WTC11 (cell line): ENCODE data around the gene DCAF17. TPM values are rescaled to one million over a fixed set of nuclear protein-coding genes. Genes with fewer than 3 reads are reported as not detected.

Source experiments
- ATAC-seq: fragments of 200-7000 bp; cut with Tn5 transposase; 2 replicates; pipeline ENCODE4 v1.10.0; 2021; ENCODE audit warnings: mild to moderate bottlenecking, moderate library complexity
- CTCF ChIA-PET: fragments of 300-600 bp; sonication (Branson Sonifier 250); formaldehyde crosslinking; loops from one replicate; lab custom pipeline; 2021; ENCODE audit warnings: antibody characterized with exemption; lab: Charles Lee
- POLR2A ChIA-PET: fragments of 350-600 bp; sonication (Branson Sonifier 250); formaldehyde crosslinking; loops from one replicate; lab custom pipeline; 2021; ENCODE audit warnings: antibody characterized with exemption; lab: Charles Lee
- DNase-seq: peaks from one replicate; pipeline ENCODE4 v3.0.0; 2021; ENCODE audit warnings: low spot score
- H3K27ac Mint-ChIP-seq: 2 replicates; pipeline ENCODE4 v1.8.0; 2021; ENCODE audit warnings: mixed read lengths
- H3K27me3 Mint-ChIP-seq: 2 replicates; pipeline ENCODE4 v1.8.0; 2021; ENCODE audit warnings: low read depth, mild to moderate bottlenecking, moderate library complexity, mixed read lengths
- H3K36me3 Mint-ChIP-seq: 2 replicates; pipeline ENCODE4 v1.8.0; 2021; ENCODE audit warnings: mixed read lengths
- H3K4me1 Mint-ChIP-seq: 2 replicates; pipeline ENCODE4 v1.8.0; 2022; ENCODE audit warnings: mixed read lengths
- H3K4me3 Mint-ChIP-seq: 2 replicates; pipeline ENCODE4 v1.8.0; 2021; ENCODE audit warnings: mild to moderate bottlenecking, moderate library complexity, mixed read lengths
- H3K9me3 Mint-ChIP-seq: 2 replicates; pipeline ENCODE4 v1.8.0; 2021; ENCODE audit warnings: mixed read lengths
- ATF2 ChIP-seq: sonication (generic); formaldehyde crosslinking; IDR thresholded peaks from 2 replicates; pipeline ENCODE4 v1.8.1; 2022; ENCODE audit warnings: low read depth, missing genetic modification reagents, borderline replicate concordance
- CREM ChIP-seq: sonication (generic); formaldehyde crosslinking; IDR thresholded peaks from 2 replicates; pipeline ENCODE4 v1.8.1; 2022; ENCODE audit warnings: mild to moderate bottlenecking, missing genetic modification reagents, moderate library complexity
- CTCF ChIP-seq: fragments of 200-600 bp; IDR thresholded peaks from 2 replicates; pipeline ENCODE4 v1.8.0; 2022; ENCODE audit warnings: antibody characterized with exemption
- E2F4 ChIP-seq: sonication (generic); formaldehyde crosslinking; IDR thresholded peaks from 2 replicates; pipeline ENCODE4 v1.8.1; 2022; ENCODE audit warnings: low read depth, mild to moderate bottlenecking, moderate library complexity, missing genetic modification reagents, borderline replicate concordance
- IRF2 ChIP-seq: sonication (generic); formaldehyde crosslinking; IDR thresholded peaks from 2 replicates; pipeline ENCODE4 v1.8.0; 2022; ENCODE audit warnings: low read depth, missing genetic modification reagents, borderline replicate concordance
- KAT7 ChIP-seq: sonication (generic); formaldehyde crosslinking; IDR thresholded peaks from 2 replicates; pipeline ENCODE4 v1.8.1; 2023; ENCODE audit warnings: missing genetic modification reagents, mild to moderate bottlenecking, borderline replicate concordance
- MLX ChIP-seq: sonication (generic); formaldehyde crosslinking; IDR thresholded peaks from 2 replicates; pipeline ENCODE4 v1.8.1; 2023; ENCODE audit warnings: mild to moderate bottlenecking, missing genetic modification reagents, moderate library complexity
- OVOL2 ChIP-seq: fragments of 250-450 bp; sonication (Bioruptor Pico); IDR thresholded peaks from 2 replicates; pipeline ENCODE4 v1.9.0; 2021; ENCODE audit warnings: mild to moderate bottlenecking, borderline replicate concordance
- PRRX2 ChIP-seq: fragments of 250-450 bp; sonication (Bioruptor Pico); IDR thresholded peaks from 2 replicates; pipeline ENCODE4 v1.8.0; 2021; ENCODE audit warnings: mild to moderate bottlenecking
- SMAD4 ChIP-seq: sonication (generic); formaldehyde crosslinking; IDR thresholded peaks from 2 replicates; pipeline ENCODE4 v1.8.0; 2022; ENCODE audit warnings: mild to moderate bottlenecking, missing genetic modification reagents
- SOX15 ChIP-seq: fragments of 250-450 bp; sonication (Bioruptor Pico); IDR thresholded peaks from 2 replicates; pipeline ENCODE4 v1.9.0; 2021; ENCODE audit warnings: mild to moderate bottlenecking
- STAT6 ChIP-seq: sonication (generic); formaldehyde crosslinking; conservative IDR thresholded peaks from 2 replicates; pipeline ENCODE4 v1.8.1; 2023; ENCODE audit warnings: mild to moderate bottlenecking, low read depth, missing genetic modification reagents, moderate library complexity
- TEAD4 ChIP-seq: sonication (generic); formaldehyde crosslinking; IDR thresholded peaks from 2 replicates; pipeline ENCODE4 v1.8.0; 2022; ENCODE audit warnings: mild to moderate bottlenecking, missing genetic modification reagents
- ZBTB21 ChIP-seq: sonication (generic); formaldehyde crosslinking; IDR thresholded peaks from 2 replicates; pipeline ENCODE4 v1.8.1; 2023; ENCODE audit warnings: mild to moderate bottlenecking, missing genetic modification reagents, borderline replicate concordance
- ZMAT4 ChIP-seq: fragments of 250-450 bp; sonication (Bioruptor Pico); IDR thresholded peaks from 2 replicates; pipeline ENCODE4 v1.9.0; 2021; ENCODE audit warnings: mild to moderate bottlenecking
- ZNF138 ChIP-seq: sonication (generic); formaldehyde crosslinking; conservative IDR thresholded peaks from 2 replicates; pipeline ENCODE4 v1.8.1; 2022; ENCODE audit warnings: mild to moderate bottlenecking, moderate library complexity, missing genetic modification reagents
- ZNF281 ChIP-seq: sonication (generic); formaldehyde crosslinking; IDR thresholded peaks from 2 replicates; pipeline ENCODE4 v1.8.0; 2023; ENCODE audit warnings: mild to moderate bottlenecking, missing genetic modification reagents
- ZNF396 ChIP-seq: fragments of 250-450 bp; sonication (Bioruptor Pico); IDR thresholded peaks from 2 replicates; pipeline ENCODE4 v1.8.0; 2021; ENCODE audit warnings: mild to moderate bottlenecking, moderate library complexity, borderline replicate concordance
- ZNF416 ChIP-seq: fragments of 250-450 bp; sonication (Bioruptor Pico); IDR thresholded peaks from 2 replicates; pipeline ENCODE4 v1.9.0; 2021; ENCODE audit warnings: mild to moderate bottlenecking, inconsistent platforms
- ZNF425 ChIP-seq: fragments of 250-450 bp; sonication (Bioruptor Pico); conservative IDR thresholded peaks from 2 replicates; pipeline ENCODE4 v1.9.0; 2021; ENCODE audit warnings: mild to moderate bottlenecking
- total RNA-seq: library from RNA; stranded (reverse); gene quantifications from 3 replicates; pipeline ENCODE4 v1.2.3, GENCODE V29; 2021

DCAF17 gene
- total RNA-seq, 1 experiment from 2014 or later, result 27.2 TPM

GRCh38 chr2:171409436-171409971 lies 24.5 kb upstream of the DCAF17 start (continued):
- TF ChIP-seq E2F4 (CRISPR knock-in tag), result no peak
- no peak for TF ChIP-seq ZBTB21
- no peak for TF ChIP-seq SOX15 (CRISPR knock-in tag)
- no peak for TF ChIP-seq ZNF138 (CRISPR knock-in tag)
- TF ChIP-seq CTCF, result no peak
- no peak for TF ChIP-seq CREM (CRISPR knock-in tag)
- no peak for TF ChIP-seq SMAD4 (CRISPR knock-in tag)
- TF ChIP-seq ZNF416 (CRISPR knock-in tag), result no peak
- no peak for TF ChIP-seq TEAD4
- no peak for TF ChIP-seq KAT7 (CRISPR knock-in tag)
- no peak for TF ChIP-seq MLX (CRISPR knock-in tag)
- TF ChIP-seq PRRX2, result no peak
- TF ChIP-seq ATF2 (CRISPR knock-in tag), result no peak
- no peak for TF ChIP-seq ZMAT4
- TF ChIP-seq ZNF425 (CRISPR knock-in tag), result no peak
- no peak for TF ChIP-seq ZNF281 (CRISPR knock-in tag)

- ATAC-seq (no peak), DNase-seq (no peak)
- Mint-ChIP-seq H3K36me3 (peaks cover under 1% of the 10 kb centered on the region; the same call in 1 of the 2 replicates), H3K4me1 (peaks cover 75% of the 10 kb centered on the region), H3K27ac (peak overlapping the region; percentile 78), H3K4me3 (no peak overlapping the region), H3K9me3 (no peaks in the 10 kb centered on the region), H3K27me3 (no peaks in the 10 kb centered on the region)
- ChIA-PET CTCF (interaction anchor here (0.9 to 2.3 kb wide), 4 partner anchors 9 to 323 kb away, joined by 3 to 8 read pairs (median 5); partner anchors contain the start of genes DCAF17 and METTL8), POLR2A (interaction anchor here (1.0 to 1.3 kb wide), 3 partner anchors 24 to 198 kb away, joined by 3 to 5 read pairs (median 3); partner anchors contain the start of genes DCAF17 and METTL8)
- TF ChIP-seq STAT6 (CRISPR knock-in tag) (no peak), TEAD4 (no peak), IRF2 (CRISPR knock-in tag) (no peak), ZMAT4 (no peak), OVOL2 (CRISPR knock-in tag) (no peak), ZNF396 (no peak)
Measured at GRCh38 chr2:171410101-171410500, 23.9 kb upstream of the DCAF17 start.
